HPDE6-E6E7 (cell line): ENCODE measurements around the gene GNPTG.
A peak's percentile ranks its signal among the peaks of the same experiment; 100 is the strongest.

Experiments used
- DNase-seq: peaks from one replicate; pipeline ENCODE4 v3.0.0; 2011; ENCODE audit warnings: missing footprints; ENCODE audit errors: extremely low spot score

The GNPTG gene

DNA sequence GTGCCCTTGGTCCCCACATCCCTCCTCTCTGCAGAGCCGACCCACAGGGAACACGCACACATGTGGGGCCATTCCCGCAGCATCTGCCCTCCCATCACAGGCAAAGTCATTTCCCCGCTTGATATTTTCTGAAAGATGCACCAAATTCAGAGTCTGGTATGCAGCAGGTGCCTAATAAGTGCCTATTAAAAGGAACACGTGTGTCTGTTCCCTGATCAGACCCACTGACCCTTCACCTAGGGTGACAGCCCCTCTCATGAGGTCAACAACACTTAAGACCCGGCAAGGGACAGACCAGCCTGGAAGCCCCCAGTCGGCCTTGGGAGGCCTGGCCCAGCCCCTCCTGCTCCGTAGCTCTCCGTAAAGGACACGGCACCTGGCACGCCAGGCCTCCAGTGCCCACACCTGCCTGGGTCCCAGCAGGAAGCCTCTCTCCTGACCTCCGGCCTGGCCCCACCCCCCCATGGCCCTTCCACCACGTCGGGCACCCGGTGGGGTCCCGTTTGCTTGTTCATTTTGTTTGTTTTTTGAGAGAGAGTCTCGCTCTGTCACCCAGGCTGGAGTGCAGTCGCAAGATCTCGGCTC is 42.7 kb downstream of the GNPTG start:
- no peak for DNase-seq

DNA sequence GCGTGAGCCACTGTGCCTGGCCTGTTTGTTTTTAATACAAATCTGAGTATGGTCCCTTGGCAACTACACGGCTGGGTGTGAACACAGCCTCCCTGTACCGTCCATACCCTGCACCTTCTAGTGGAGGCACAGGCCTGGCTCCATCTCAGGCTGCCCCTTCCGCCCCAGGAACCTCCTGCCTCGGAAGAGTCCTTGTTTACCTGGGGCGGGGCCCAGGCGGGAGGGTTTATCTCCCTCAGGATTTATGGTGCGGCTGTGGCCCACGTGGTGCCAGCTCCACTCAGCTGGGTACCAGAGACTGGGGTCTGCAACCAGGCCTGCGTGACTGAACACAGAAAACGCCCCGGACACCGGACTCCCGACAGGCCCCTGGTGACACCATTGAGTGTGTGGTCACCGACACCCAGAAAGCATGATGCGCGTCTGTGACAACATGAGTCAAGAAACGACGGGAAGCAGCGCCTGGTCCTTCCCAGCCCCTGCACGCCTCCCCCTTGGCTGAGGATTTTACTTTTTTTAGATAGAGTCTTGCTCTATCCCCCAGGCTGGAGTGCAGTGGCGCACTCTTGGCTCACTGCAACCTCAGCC is 43.8 kb downstream of the GNPTG start:
- DNase-seq, result no peak

DNA sequence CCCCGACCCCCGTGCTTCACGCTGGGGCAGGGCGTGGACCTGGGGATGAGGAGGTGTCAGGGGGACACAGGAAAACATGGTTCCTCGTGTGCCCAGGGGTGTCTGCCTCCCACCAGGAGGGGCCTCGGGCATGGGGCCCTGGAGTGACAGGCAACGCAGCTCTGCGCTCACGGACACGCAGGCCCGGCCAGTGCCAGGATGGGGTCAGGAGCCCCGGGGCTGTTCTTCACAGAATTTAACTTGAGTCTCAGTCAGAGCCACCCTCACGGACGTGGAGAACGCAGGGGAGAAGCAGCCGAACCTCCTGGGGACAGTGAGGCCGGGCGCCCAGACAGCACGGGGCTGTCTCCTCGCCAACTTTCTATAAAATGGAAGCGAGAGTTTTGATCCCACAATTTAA is 46.0 kb downstream of the GNPTG start:
- DNase-seq, result no peak

DNA sequence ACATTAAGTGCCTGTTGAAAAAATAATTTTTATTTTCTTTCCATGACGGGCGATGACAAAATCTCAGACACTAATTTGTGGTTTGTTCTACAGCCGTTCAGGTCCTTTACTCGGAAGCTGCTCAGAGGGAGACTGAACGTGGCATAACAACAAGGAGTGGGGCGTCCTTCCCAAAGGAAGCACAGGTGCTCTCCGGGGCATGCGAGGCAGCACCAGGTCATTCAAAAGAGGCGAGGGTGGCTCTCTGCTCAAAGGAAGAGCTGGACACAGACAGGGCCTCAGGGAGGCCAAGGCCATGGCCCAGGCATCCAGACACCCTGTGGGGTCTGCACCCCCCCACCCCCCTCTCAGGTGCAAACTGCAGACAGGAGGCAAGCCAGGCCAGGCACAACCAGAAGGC is 46.6 kb downstream of the GNPTG start:
- DNase-seq, result no peak

DNA sequence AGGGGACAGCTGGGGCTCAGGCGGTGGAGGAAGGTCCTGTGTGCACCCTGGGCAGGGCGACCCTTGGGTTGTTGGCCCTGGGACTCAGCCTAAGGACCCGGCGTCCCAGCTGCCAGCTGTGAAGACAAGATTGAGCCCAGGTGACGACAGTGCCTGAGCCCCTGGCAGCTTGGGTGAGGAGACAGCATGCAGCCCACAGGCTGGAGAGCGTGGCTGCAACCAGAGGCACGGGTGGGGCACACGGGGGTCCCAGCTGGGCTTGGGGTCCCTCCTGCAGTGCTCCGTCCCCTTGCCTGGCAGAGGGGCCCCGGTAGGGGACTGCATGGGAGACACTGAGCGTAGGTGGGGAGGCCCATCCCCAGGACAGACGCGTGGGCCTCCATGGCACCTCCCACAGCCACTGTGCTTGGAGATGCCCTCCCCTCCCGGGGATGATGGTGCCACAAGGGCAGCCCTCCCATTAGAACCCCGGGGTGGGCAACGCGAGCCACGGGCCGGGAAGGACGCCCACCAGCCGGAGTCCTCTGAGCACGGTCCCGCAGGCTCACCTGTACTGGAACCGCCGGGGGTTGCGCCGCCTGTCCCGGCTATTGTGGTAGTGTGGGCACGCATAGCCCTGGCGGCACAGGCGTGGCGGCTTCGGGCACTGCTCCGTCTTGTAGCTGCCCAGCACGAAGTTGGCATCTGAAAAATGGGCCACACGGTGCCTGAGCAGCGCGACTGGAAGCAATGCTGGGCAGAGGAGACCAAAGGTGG is 47.3 kb downstream of the GNPTG start:
- no peak for DNase-seq

DNA sequence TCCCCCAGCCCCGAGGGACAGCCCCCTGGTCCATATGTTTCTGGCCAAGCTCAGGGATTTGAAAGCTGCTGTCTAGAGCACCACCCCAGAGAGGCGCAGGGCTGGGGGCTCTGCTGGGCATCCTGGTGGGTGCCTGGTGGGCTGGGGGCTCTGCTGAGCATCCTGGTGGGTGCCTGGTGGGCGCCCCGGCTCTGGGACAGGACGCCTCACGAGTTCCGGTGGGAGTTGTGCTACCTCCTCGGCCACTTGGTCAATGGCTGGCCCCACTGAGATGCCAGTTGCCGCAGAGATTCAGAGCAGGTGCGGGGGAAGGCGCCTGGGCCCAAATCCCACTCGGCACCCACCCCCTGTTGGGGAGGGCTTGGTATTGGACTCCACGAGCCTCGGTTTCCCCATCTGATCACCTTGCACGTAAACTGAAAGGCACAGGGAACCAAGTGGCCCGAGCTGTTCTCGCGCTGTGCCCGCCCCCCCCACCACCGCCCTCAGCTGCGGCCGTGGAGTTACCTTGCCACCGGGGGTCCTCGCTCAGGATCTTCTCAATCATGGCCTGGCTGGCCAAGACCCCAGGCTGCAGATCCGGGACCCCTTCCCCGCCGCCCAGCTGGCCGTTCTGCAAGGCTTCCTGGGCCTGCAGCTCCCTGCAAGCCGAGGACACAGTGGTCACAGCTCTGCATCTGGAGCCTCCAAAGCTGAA is 49.5 kb downstream of the GNPTG start:
- DNase-seq, result no peak

DNA sequence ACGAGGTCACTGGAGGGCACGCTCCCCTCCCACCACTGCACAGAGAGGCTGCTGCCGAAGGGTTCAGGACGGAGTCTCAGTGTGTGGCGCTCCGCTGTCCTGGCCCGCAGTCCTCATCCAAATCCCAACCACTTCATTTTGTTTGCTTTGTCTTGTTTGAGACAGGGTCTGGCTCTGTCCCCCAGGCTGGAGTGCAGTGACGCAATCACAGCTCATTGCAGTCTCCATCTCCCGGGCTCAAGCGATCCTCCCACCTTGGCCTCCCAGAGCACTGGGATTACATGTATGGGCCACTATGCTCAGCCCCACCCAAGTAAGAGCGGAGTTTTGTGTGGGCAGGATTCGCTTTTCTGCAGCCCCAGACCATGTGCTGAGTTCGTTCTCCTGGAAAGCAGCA is 50.0 kb downstream of the GNPTG start:
- no peak for DNase-seq

DNA sequence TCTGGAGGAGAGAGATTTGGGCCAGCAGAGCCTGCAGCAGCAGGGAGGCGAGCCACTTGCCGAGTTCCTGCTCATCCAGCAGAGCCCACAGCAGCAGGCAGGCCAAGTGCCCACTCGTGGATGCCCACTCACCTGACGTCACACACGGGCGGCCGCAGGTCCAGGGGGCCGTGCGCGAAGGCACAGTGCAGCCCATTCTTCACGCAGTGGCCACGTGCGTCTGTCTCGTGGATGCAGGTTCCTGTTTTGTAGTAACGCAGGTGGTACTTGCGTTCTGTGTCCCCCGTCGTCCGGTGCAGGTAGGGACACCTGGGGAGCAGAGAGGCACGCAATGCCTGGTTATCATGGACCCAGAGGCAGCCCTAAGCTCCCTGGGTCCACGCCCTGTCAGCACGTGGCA is 51.3 kb downstream of the GNPTG start:
- no peak for DNase-seq

DNA sequence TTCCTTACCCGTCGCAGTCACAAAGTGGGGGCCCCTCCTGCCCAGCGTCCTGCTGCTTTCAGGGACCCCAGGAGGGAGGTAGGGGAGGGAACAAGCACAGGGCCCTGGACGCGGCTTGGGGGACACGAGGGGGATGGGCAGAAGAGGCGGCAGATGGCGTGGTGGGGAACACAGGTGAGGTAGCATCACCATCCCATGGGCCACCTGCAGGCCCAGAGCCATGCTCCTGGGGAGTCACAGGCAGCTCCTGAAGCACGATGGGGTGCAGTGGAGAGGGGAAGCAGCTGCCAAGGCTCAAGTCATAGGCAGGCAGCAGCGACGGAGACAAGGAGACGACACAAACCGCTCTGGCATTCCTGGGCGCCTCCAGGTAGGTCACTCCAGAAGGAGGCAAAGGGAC is 52.0 kb downstream of the GNPTG start:
- no peak for DNase-seq

DNA sequence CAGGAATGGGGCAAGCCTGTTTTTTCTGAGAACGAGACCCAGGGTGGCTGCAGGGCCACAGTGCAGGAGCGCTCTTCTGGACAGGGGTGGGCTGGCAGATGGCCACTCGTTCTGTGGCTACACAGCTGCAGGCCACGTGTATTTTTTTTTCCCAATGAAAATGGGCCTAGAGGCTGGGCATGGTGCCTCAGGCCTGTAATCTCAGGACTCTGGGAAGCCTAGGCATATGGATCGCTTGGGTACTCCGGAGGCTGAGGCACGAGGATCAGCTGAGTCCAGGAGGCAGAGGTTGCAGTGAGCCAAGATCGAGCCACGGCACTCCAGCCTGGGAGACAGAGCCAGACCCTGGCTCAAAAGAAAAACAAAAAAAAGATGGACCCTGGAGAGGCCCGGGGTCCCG is 56.0 kb downstream of the GNPTG start:
- no peak for DNase-seq

DNA sequence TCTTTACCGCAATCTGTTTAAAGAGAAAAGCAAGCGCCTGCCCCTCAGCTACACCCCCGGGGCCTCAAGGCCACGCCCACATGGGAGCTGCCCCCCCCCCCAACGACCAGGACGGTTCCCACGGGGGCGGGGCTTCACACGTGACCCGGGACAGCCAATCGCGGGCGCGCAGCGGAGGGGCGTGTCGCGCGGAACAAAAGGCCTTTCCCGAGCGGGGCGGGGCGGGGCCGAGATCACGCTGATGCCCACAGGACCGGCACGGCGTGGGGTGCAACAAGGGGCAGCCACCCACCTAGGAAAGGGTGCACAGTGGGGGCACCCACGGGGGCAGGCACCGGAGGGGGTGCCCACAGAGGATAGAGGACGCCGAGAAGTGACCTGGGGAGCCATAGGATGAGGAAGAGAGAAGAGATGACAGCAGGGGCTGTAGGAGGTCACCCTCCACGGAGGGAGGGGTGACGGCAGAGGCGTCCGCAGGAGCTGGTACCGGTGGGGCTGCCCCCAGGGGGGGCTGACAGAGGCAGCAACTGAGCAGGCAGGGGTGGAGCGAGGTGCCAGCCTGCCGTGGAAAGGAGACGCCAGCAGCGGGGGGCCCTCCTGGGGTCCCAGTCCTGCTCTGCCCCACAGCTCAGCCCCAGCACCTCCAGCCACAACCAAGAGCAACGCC is 56.6 kb downstream of the GNPTG start:
- peak; percentile 78 for DNase-seq

DNA sequence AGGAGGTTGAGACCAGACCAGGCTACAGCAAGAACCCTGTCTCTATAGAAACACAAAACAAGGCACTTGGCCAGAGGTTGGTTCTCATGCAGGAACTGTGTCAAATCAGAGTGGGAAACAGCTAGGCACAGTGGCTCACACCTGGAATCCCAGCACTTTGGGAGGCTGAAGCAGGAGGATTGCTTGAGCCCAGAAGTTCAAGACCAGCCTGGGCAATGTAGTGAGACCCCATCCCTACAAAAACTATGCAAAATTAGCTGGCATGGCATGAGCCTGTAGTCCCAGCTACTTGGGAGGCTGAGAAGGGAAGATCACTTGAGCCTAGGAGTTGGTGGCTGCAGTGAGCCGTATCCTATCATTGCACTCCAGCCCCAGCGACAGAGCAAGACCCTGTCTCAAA is 61.1 kb downstream of the GNPTG start:
- DNase-seq, result no peak
